ENCODE results near the gene PBX1.

The PBX1 gene

GRCh38 chr1:164704954-164705353 is 146.0 kb downstream of the PBX1 start:
- TF ChIP-seq CTCF (IDR thresholded peaks at IDR 0.05; ENCODE audit: low read length) (peak; percentile 23; the same call in 1 of the 2 replicates), EZH2 (optimal IDR thresholded peaks at IDR 0.05; ENCODE audit: low read depth, low read length) (no peak)
- Histone ChIP-seq H3K36me3 (replicated peaks; ENCODE audit: insufficient read depth, low read length) (no peaks in the 10 kb centered on the region), H3K27me3 (replicated peaks; ENCODE audit: insufficient read depth, low read length) (no peaks in the 10 kb centered on the region), H3K9me2 (replicated peaks; ENCODE audit: insufficient read depth, low read length) (no peaks in the 10 kb centered on the region), H3K27ac (ENCODE audit: low read length) (no peak overlapping the region), H2AFZ (ENCODE audit: low read length) (no peak overlapping the region), H3K79me2 (ENCODE audit: low read length) (no peaks in the 10 kb centered on the region), H4K20me1 (ENCODE audit: insufficient read depth, low read length) (no peaks in the 10 kb centered on the region), H3K9ac (ENCODE audit: low read length) (no peak overlapping the region), H3K9me3 (replicated peaks; ENCODE audit: insufficient read depth, low read length) (no peaks in the 10 kb centered on the region), H3K4me1 (ENCODE audit: low read length) (no peaks in the 10 kb centered on the region), H3K4me3 (ENCODE audit: low read length) (no peak overlapping the region), H3K4me2 (ENCODE audit: low read depth, low read length) (no peak overlapping the region), H3F3A (ENCODE audit: insufficient read depth, low read length) (no peaks in the 10 kb centered on the region)
- no peak for DNase-seq

GRCh38 chr1:164706606-164706987 is 147.6 kb downstream of the PBX1 start:
- H3K4me3 ChIP-seq (ENCODE audit: low read length) = no peak overlapping the region
- H3K9ac ChIP-seq (ENCODE audit: low read length) = no peak overlapping the region
- H3K36me3 ChIP-seq (replicated peaks; ENCODE audit: insufficient read depth, low read length) = no peaks in the 10 kb centered on the region

GRCh38 chr1:164707868-164708331 is 148.9 kb downstream of the PBX1 start:
- Histone ChIP-seq H3K79me2 (ENCODE audit: low read length) (no peaks in the 10 kb centered on the region), H3K9ac (ENCODE audit: low read length) (no peak overlapping the region), H4K20me1 (ENCODE audit: insufficient read depth, low read length) (no peaks in the 10 kb centered on the region), H3F3A (ENCODE audit: insufficient read depth, low read length) (no peaks in the 10 kb centered on the region), H3K4me1 (ENCODE audit: low read length) (no peaks in the 10 kb centered on the region), H2AFZ (ENCODE audit: low read length) (no peak overlapping the region), H3K4me3 (ENCODE audit: low read length) (no peak overlapping the region), H3K4me2 (ENCODE audit: low read depth, low read length) (no peak overlapping the region), H3K27me3 (replicated peaks; ENCODE audit: insufficient read depth, low read length) (no peaks in the 10 kb centered on the region), H3K9me2 (replicated peaks; ENCODE audit: insufficient read depth, low read length) (no peaks in the 10 kb centered on the region), H3K9me3 (replicated peaks; ENCODE audit: insufficient read depth, low read length) (no peaks in the 10 kb centered on the region), H3K27ac (ENCODE audit: low read length) (no peak overlapping the region), H3K36me3 (replicated peaks; ENCODE audit: insufficient read depth, low read length) (no peaks in the 10 kb centered on the region)
- no peak for DNase-seq
- TF ChIP-seq EZH2 (optimal IDR thresholded peaks at IDR 0.05; ENCODE audit: low read depth, low read length) (no peak), EZH2phosphoT487 (IDR thresholded peaks at IDR 0.05; ENCODE audit: low read length) (no peak), CTCF (IDR thresholded peaks at IDR 0.05; ENCODE audit: low read length) (no peak)

More at GRCh38 chr1:164706606-164706987, 147.6 kb downstream of the PBX1 start:
- Histone ChIP-seq H3K9me3 (replicated peaks; ENCODE audit: insufficient read depth, low read length) (no peaks in the 10 kb centered on the region), H3K27me3 (replicated peaks; ENCODE audit: insufficient read depth, low read length) (no peaks in the 10 kb centered on the region), H3K4me1 (ENCODE audit: low read length) (no peaks in the 10 kb centered on the region), H3K79me2 (ENCODE audit: low read length) (no peaks in the 10 kb centered on the region), H3K4me2 (ENCODE audit: low read depth, low read length) (no peak overlapping the region), H3F3A (ENCODE audit: insufficient read depth, low read length) (no peaks in the 10 kb centered on the region), H3K27ac (ENCODE audit: low read length) (no peak overlapping the region), H4K20me1 (ENCODE audit: insufficient read depth, low read length) (no peaks in the 10 kb centered on the region), H3K9me2 (replicated peaks; ENCODE audit: insufficient read depth, low read length) (no peaks in the 10 kb centered on the region), H2AFZ (ENCODE audit: low read length) (no peak overlapping the region)
- DNase-seq = no peak
- TF ChIP-seq EZH2phosphoT487 (IDR thresholded peaks at IDR 0.05; ENCODE audit: low read length) (no peak), CTCF (IDR thresholded peaks at IDR 0.05; ENCODE audit: low read length) (no peak), EZH2 (optimal IDR thresholded peaks at IDR 0.05; ENCODE audit: low read depth, low read length) (no peak)
